Stimulated activated CD8-positive, alpha-beta memory T cell treated with anti-CD3 and anti-CD28 coated beads, Interleukin-2, amount 100 ng/mL, for 48 hours (primary cell): ENCODE data around the gene SEPTIN14.
"Not testable (repeated sequence)": the region's sequence is repeated elsewhere in the genome, so short reads cannot be mapped to it uniquely, and the experiment has no call there.

Experiments used
- DNase-seq, 2 donors: peaks; one replicate each; pipeline ENCODE4 v3.0.0-alpha.2; 2020; ENCODE audit warnings: low read depth in 2 of 2

SEPTIN14 gene

DNA sequence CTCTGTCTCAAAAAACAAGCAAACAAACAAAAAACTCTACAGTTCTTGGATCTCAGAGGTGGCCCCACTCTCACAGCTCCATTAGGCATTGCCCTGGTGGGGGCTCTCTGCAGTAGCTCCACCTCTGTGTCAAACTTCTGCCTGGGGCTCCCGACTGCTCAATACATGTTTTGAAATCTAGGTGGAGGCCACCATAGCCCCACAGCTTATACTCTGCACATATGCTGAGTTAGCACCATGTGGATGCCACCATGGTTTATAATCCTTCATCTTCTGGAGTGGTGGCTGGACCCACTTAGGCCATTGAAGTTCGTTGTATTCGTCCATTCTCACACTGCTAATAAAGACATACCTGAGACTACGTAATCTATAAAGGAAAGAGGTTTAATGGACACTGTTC is 78.4 kb downstream of the SEPTIN14 start:
- DNase-seq, result no peak

DNA sequence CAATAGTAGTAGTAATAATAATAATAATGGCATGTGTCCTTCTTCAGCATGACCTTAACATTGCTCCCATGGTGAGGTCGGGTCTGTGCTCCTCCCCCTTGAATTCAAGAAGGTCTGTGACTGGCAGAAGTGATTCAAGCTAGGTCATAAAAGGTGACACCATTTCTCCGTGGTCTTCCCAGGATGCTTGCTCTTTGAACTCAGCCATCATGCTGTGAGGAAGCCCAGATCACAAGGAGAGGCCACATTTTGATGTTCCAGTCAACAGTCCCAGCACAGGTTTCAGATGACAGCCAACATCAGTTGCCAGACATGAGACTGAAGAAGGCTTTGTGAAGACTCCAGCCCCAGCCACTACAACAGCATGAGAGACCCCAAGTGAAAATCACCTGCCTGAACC is 83.9 kb downstream of the SEPTIN14 start:
- no peak for DNase-seq

DNA sequence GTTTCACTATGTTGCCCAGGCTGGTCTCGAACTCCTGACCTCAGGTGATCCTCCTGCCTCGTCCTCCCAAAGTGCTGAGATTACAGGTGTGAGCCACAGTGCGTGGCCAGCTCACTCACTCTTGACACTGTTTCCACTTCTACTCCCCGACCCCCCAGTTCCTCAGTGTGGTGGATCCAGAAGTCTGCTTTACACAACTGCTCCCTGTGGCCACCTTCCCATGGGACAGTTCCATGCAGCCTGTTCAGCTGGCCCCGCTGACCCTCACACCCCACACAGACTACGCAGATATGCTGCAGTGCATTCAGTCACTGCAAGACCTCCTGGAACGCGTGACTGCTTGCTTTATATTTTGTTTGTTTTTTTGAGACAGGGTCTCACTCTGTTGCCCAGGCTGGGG is 86.4 kb downstream of the SEPTIN14 start:
- DNase-seq, result no peak

DNA sequence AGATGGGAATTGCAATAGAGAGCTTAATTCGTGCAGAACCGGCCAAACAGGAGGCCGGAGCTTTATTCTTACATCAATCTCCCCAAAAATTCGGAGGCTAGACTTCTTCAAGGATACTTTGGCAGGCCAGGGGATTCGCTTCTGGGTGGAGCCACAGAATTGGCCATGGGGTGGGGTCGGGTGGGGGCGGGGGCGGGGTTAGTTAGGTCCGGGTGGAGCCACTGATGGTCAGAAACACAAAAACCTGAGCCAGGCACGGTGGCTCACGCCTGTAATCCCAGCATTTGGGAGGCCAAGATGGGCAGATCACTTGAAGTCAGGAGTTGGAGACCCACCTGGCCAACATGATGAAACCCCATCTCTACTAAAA is 87.5 kb downstream of the SEPTIN14 start:
- DNase-seq, result no peak

DNA sequence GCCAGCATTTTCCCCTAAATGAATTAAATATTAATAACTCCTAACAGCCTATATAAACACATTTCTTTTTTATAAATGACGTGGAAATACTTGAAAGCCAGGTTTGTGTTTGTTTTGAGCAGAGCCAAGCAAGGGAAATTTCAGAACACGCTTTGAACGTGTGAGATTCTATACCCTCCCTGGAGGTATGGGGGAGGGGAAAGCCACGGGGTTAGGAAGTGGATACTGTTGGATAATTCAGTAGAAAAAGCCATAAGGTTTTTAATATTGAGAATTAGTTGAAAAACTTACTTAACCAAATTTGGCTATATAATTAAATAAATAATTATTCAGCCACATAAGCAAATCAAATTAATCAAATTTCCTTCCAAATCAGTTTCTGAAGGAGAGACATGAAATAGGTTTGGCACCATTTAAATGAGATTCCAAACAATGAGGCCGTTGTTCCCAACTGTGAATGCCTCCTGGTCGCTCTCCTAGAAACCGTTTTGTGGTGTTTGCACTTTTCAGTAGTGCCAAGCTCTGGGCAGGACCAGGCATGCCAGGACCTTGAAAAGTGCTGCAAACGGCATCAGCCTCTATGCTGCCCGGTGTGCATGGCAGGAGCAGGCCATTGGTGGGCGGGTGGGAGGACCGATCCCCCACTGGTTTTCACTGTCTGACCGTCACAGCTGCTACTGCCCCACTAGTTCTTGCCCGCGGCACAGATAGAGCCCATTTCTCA is 88.1 kb downstream of the SEPTIN14 start:
- no peak for DNase-seq

DNA sequence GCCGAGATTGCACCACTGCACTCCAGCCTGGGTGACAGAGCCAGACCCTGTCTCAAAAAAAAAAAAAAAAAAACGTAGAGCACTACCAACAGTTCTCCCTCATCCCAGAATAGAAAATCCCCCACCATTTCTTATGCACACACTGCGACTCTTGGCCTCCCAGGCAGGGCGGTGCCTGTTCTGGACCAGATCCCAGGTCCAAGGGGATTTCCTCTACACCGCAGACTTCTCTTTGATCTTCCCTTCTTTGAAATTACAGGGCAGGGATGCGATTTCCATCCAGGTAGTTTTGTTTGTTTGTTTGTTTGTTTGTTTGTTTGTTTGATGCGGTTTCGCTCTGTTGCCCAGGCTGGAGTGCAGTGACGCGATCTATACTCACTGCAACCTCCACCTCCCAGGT is 91.8 kb downstream of the SEPTIN14 start:
- DNase-seq, result no peak

DNA sequence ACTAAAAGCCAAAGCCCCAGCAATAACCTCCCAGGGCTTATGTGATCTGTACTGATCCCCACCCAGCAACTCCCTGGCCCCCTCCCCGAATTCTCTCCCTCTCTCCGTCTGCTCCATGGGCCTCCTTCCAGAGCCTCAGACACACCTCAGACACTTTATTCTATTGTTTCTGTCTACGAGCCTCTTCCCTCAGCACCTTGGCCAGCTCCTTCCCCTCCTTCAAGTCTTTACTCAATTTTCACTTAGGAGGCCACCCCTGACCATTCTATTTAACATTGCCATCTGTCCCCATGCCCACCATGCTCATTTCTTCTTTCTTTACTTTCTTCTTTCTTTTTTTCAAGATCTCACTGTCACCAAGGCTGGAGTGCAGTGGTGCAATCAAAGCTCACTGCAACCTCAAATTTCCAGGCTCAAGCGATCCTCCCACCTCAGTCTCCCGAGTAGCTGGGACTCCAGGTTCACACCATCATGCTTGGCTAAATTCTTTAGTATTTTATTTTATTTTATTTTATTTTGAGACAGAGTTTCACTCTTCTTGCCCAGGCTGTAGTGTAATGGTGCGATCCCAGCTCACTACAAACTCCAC is 109.2 kb downstream of the SEPTIN14 start:
- DNase-seq, result not testable (repeated sequence)

DNA sequence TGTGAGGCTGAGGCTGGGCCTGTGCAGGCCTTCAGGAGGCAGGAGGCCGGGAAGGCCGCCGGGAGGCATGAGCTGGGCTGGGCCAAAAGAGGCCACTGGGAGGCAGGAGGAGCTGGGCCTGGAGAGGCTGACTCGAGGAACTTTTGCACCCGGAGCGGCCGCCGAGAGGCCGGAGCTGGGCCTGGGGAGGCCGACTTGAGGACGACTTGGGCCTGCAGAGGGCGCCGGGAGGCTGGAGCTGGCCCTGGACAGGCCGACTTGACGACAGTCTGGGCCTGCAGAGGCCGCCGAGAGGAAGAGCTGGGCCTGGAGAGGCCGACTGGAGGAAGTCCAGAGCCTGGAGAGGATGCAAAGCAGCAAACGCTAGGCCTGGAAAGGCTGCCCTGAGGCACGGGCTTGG is 117.8 kb downstream of the SEPTIN14 start:
- DNase-seq, result peak in 1 of 2 donors; percentile 1
